A549 (cell line): ENCODE measurements around the gene TSPO. TPM values are rescaled to one million over a fixed set of nuclear protein-coding genes. Genes with fewer than 3 reads are reported as not detected.

Experiments used
- ATAC-seq, 2 experiments: fragments of 200-7000 bp in 1 of 2; fragments of >200 bp in 1 of 2; cut with Nextera tagmentation in 1 of 2; cut with Tn5 transposase in 1 of 2; 3 replicates each; pipeline versions ENCODE4 v1.8.0 to v1.9.1; 2018 to 2020; ENCODE audit warnings: mild to moderate bottlenecking in 1 of 2, moderate library complexity in 1 of 2
- CTCF ChIA-PET: fragments of 300-600 bp; sonication (Branson Sonifier 250); formaldehyde crosslinking; extraction: SDS; loops from one replicate; lab custom pipeline; 2021; ENCODE audit warnings: antibody characterized with exemption, inconsistent platforms; lab: Yijun Ruan, JAX
- POLR2A ChIA-PET: fragments of 350-600 bp; formaldehyde crosslinking; extraction: SDS; loops from one replicate; lab custom pipeline; 2021; ENCODE audit warnings: antibody characterized with exemption, inconsistent platforms; lab: Yijun Ruan, JAX
- DNase-seq, 2 experiments: peaks; one replicate each; pipeline versions ENCODE4 v3.0.0 to v3.0.0-alpha.2; 2011 to 2016; ENCODE audit warnings: low read depth in 1 of 2, low spot score in 1 of 2
- FAIRE-seq: peaks from 2 replicates; lab custom pipeline; 2011; peaks lifted over from hg19 to GRCh38; lab: Jason Lieb, UNC
- H3K27ac ChIP-seq, 2 experiments: fragments of >200 bp; sonication (Bioruptor Twin); formaldehyde crosslinking; 3 replicates each; pipeline ENCODE4 v1.5.1; 2016 to 2017
- H3K4me1 ChIP-seq: fragments of >200 bp; sonication (Bioruptor Twin); formaldehyde crosslinking; 3 replicates; pipeline ENCODE4 v1.6.1; 2016
- H3K4me2 ChIP-seq: fragments of >200 bp; sonication (Bioruptor Twin); formaldehyde crosslinking; 3 replicates; pipeline ENCODE4 v1.6.1; 2016
- H3K4me3 ChIP-seq: fragments of >200 bp; sonication (Bioruptor Twin); formaldehyde crosslinking; 3 replicates; pipeline ENCODE4 v1.5.1; 2016
- H3K9me3 ChIP-seq: fragments of >200 bp; sonication (Bioruptor Twin); formaldehyde crosslinking; 3 replicates; pipeline ENCODE4 v1.6.1; 2016
- ATOH8 ChIP-seq: fragments of 250-450 bp; sonication (Bioruptor Pico); IDR thresholded peaks from 2 replicates; pipeline ENCODE4 v1.5.0; 2020; ENCODE audit warnings: low read depth, mild to moderate bottlenecking, moderate library complexity
- BCL3 ChIP-seq: fragments of >200 bp; sonication (Bioruptor Twin); formaldehyde crosslinking; IDR thresholded peaks from 3 replicates; pipeline ENCODE4 v1.6.1; 2016
- CBX2 ChIP-seq: fragments of 200-600 bp; sonication (generic); IDR thresholded peaks from 2 replicates; pipeline ENCODE4 v1.6.1; 2016; ENCODE audit warnings: low read depth, mild to moderate bottlenecking, borderline replicate concordance
- CHD2 ChIP-seq: fragments of 150-350 bp; IDR thresholded peaks from 2 replicates; pipeline ENCODE4 v1.6.1; 2014; ENCODE audit warnings: low read length; ENCODE audit not compliant: partially characterized antibody
- EHF ChIP-seq: fragments of 250-450 bp; sonication (Bioruptor Pico); IDR thresholded peaks from 2 replicates; pipeline ENCODE4 v1.5.0; 2020; ENCODE audit warnings: mild to moderate bottlenecking
- EHMT2 ChIP-seq: fragments of 200-600 bp; sonication (generic); IDR thresholded peaks from 2 replicates; pipeline ENCODE4 v1.6.1; 2016; ENCODE audit warnings: antibody characterized with exemption, low read depth, mild to moderate bottlenecking, moderate library complexity
- EP300 ChIP-seq, 2 experiments: fragments of >200 bp; sonication (Bioruptor Twin); formaldehyde crosslinking; IDR thresholded peaks; 2 replicates in 1 of 2; 3 replicates in 1 of 2; pipeline ENCODE4 v1.6.1; 2016 to 2017
- FOSB ChIP-seq: fragments of 250-450 bp; sonication (Bioruptor Pico); IDR thresholded peaks from 2 replicates; pipeline ENCODE4 v1.5.0; 2020; ENCODE audit warnings: mild to moderate bottlenecking, moderate library complexity
- FOXS1 ChIP-seq: fragments of 250-450 bp; sonication (Bioruptor Pico); IDR thresholded peaks from 2 replicates; pipeline ENCODE4 v1.5.0; 2020; ENCODE audit warnings: mild to moderate bottlenecking, moderate library complexity
- HDAC2 ChIP-seq: fragments of 200-600 bp; sonication (generic); IDR thresholded peaks from 2 replicates; pipeline ENCODE4 v1.6.1; 2016
- HMGXB4 ChIP-seq: fragments of 250-450 bp; sonication (Bioruptor Pico); IDR thresholded peaks from 2 replicates; pipeline ENCODE4 v1.5.0; 2021; ENCODE audit warnings: mild to moderate bottlenecking, moderate library complexity, borderline replicate concordance
- MYC ChIP-seq: IDR thresholded peaks from 2 replicates; pipeline ENCODE4 v1.6.1; 2012; ENCODE audit warnings: mild to moderate bottlenecking, inconsistent platforms, low read length, improper control_type of control experiment, borderline replicate concordance
- NPAS2 ChIP-seq: fragments of 250-450 bp; sonication (Bioruptor Pico); IDR thresholded peaks from 2 replicates; pipeline ENCODE4 v1.8.0; 2022; ENCODE audit warnings: mild to moderate bottlenecking, moderate library complexity, borderline replicate concordance
- POLR2A ChIP-seq: IDR thresholded peaks from 2 replicates; pipeline ENCODE4 v1.6.1; 2012; ENCODE audit warnings: mild to moderate bottlenecking, low read length
- RARB ChIP-seq: fragments of 250-450 bp; sonication (Bioruptor Pico); IDR thresholded peaks from 2 replicates; pipeline ENCODE4 v1.8.0; 2021; ENCODE audit warnings: mild to moderate bottlenecking, moderate library complexity
- RCOR1 ChIP-seq: fragments of 150-350 bp; IDR thresholded peaks from 2 replicates; pipeline ENCODE4 v1.6.1; 2014; ENCODE audit warnings: antibody characterized with exemption, low read length, low read depth
- RNF2 ChIP-seq: fragments of 200-600 bp; sonication (generic); IDR thresholded peaks from 2 replicates; pipeline ENCODE4 v1.6.1; 2016; ENCODE audit warnings: low read depth, mild to moderate bottlenecking, antibody characterized with exemption, moderate library complexity, borderline replicate concordance
- SMC3 ChIP-seq: fragments of >200 bp; sonication (Bioruptor Twin); formaldehyde crosslinking; IDR thresholded peaks from 3 replicates; pipeline ENCODE4 v1.6.1; 2018; ENCODE audit warnings: inconsistent platforms
- SREBF2 ChIP-seq: fragments of 450-650 bp; IDR thresholded peaks from 2 replicates; pipeline ENCODE4 v1.6.1; 2014; ENCODE audit warnings: mild to moderate bottlenecking, moderate library complexity
- TP53 ChIP-seq: fragments of 250-450 bp; sonication (Bioruptor Pico); IDR thresholded peaks from 2 replicates; pipeline ENCODE4 v1.5.0; 2021; ENCODE audit warnings: mild to moderate bottlenecking, moderate library complexity
- USF2 ChIP-seq: fragments of 450-650 bp; IDR thresholded peaks from 2 replicates; pipeline ENCODE4 v1.6.1; 2014; ENCODE audit warnings: antibody characterized with exemption
- ZFP36 ChIP-seq: fragments of 450-650 bp; IDR thresholded peaks from 2 replicates; pipeline ENCODE4 v1.6.1; 2014; ENCODE audit warnings: borderline replicate concordance; ENCODE audit not compliant: partially characterized antibody
- ZSCAN20 ChIP-seq: fragments of 250-450 bp; sonication (Bioruptor Pico); IDR thresholded peaks from 2 replicates; pipeline ENCODE4 v1.8.0; 2022; ENCODE audit warnings: mild to moderate bottlenecking, moderate library complexity
- WGBS: methylation state at CpG from one replicate; pipeline ENCODE4 v1.1.6; 2017; ENCODE audit errors: missing lambda C conversion rate; 5-methylcytosine and 5-hydroxymethylcytosine counted together
- polyA plus RNA-seq, 4 experiments: library from polyadenylated mRNA; depleted of rRNA in 3 of 4; stranded (reverse); fragments of >200 nt; fragmentation: RNase III in 1 of 4; extraction: RNeasy Plus Mini Kit Qiagen cat#74134 plus additional on column Dnase treatment in 1 of 4; gene quantifications; 2 replicates in 3 of 4; 3 replicates in 1 of 4; pipeline ENCODE4 v1.2.3, GENCODE V29; 2011 to 2017

The TSPO gene
- polyA plus RNA-seq, 2 of the 4 experiments (the other 2 are of a cell fraction) = 43.2 to 94.4 TPM

- ChIA-PET CTCF (interaction anchor here (1.2 kb wide), 1 partner anchor 10 kb away, joined by 4 read pairs; the partner anchor contains the start of gene TTLL12), POLR2A (no interaction called here)
- no peak for TF ChIP-seq NPAS2 (CRISPR knock-in tag)
- TF ChIP-seq ZSCAN20 = no peak
- TF ChIP-seq SREBF2 = no peak
- TF ChIP-seq USF2 = no peak
- no peak for TF ChIP-seq FOSB (CRISPR knock-in tag)
- TF ChIP-seq BCL3 = no peak
- no peak for TF ChIP-seq CBX2
- no peak for TF ChIP-seq RCOR1
- FAIRE-seq (no peak), ATAC-seq (no peak), DNase-seq (no peak)
- Histone ChIP-seq H3K4me1 (no peaks in the 10 kb centered on the region), H3K9me3 (no peaks in the 10 kb centered on the region), H3K4me3 (no peak overlapping the region), H3K27ac (no peak overlapping the region), H3K4me2 (no peak overlapping the region)
- 93% methylated on average over 6 of the region's 7 CpGs for WGBS
Measured at GRCh38 chr22:43177479-43177878, 26.1 kb downstream of the TSPO start.

GRCh38 chr22:43179146-43179910, 28.0 kb downstream of the TSPO start:
- no peak for DNase-seq
- ChIA-PET CTCF (interaction anchor here (1.2 kb wide), 1 partner anchor 168 kb away, joined by 5 read pairs; no protein-coding TSS in a partner anchor), POLR2A (interaction anchor here (0.9 kb wide), 1 partner anchor 9 kb away, joined by 3 read pairs; no protein-coding TSS in a partner anchor)
- no peak for ATAC-seq
- H3K27ac ChIP-seq = no peak overlapping the region
- 95% methylated on average over 11 of the region's 25 CpGs for WGBS
- TF ChIP-seq SREBF2 (no peak), RNF2 (no peak), HMGXB4 (no peak), HDAC2 (no peak), NPAS2 (CRISPR knock-in tag) (no peak), MYC (no peak), POLR2A (no peak), FOXS1 (CRISPR knock-in tag) (no peak), EHMT2 (no peak), ZSCAN20 (no peak), SMC3 (no peak), EP300 (IDR thresholded peaks at IDR 0.05) (no peak), EHF (CRISPR knock-in tag) (no peak)
- no peak overlapping the region for H3K4me2 ChIP-seq
- no peaks in the 10 kb centered on the region for H3K9me3 ChIP-seq
- H3K4me3 ChIP-seq = no peak overlapping the region
- no peak for FAIRE-seq
- 0 out of 3 replicates have a peak, but pooled peaks cover 3% of the 10 kb centered on the region for H3K4me1 ChIP-seq

- POLR2A ChIA-PET = interaction anchor here (0.9 kb wide), 1 partner anchor 8 kb away, joined by 3 read pairs; no protein-coding TSS in a partner anchor
- WGBS = 98% methylated on average over 10 of the region's 15 CpGs
- no peak for TF ChIP-seq RARB (CRISPR knock-in tag)
- no peak for TF ChIP-seq ATOH8 (CRISPR knock-in tag)
- TF ChIP-seq ZFP36 = no peak
- no peak for TF ChIP-seq USF2
- TF ChIP-seq TP53 = no peak
- no peak for TF ChIP-seq CHD2
- TF ChIP-seq BCL3 = no peak
- TF ChIP-seq HMGXB4 = no peak
Measured at GRCh38 chr22:43179911-43180195, 28.5 kb downstream of the TSPO start.

More at GRCh38 chr22:43179911-43180195, 28.5 kb downstream of the TSPO start:
- Histone ChIP-seq H3K27ac (no peak overlapping the region), H3K4me2 (no peak overlapping the region), H3K4me3 (no peak overlapping the region), H3K4me1 (0 out of 3 replicates have a peak, but pooled peaks cover 6% of the 10 kb centered on the region), H3K9me3 (no peaks in the 10 kb centered on the region)
- ATAC-seq (no peak), FAIRE-seq (no peak), DNase-seq (no peak)
- CTCF ChIA-PET = no interaction called here
